Esophagus squamous epithelium (tissue), 5 donors: Measurements from ENCODE around the gene CCBE1. TPM values are rescaled to one million over a fixed set of nuclear protein-coding genes. Genes with fewer than 3 reads are reported as not detected.

Experiments
- DNase-seq: peaks from one replicate; lab custom pipeline; 2025; lab: John Stamatoyannopoulos, UW
- H3K27ac ChIP-seq, 4 donors: fragments of 200-600 bp; sonication (generic); one replicate each; pipeline ENCODE4 v1.5.1; 2016 to 2019; ENCODE audit warnings: mild to moderate bottlenecking in 1 of 4
- H3K27me3 ChIP-seq, 4 donors: fragments of 200-600 bp; sonication (generic); 1 replicate in 3 of 4; 2 replicates in 1 of 4; pipeline versions ENCODE4 v1.5.1 to v1.6.0; 2017 to 2021; ENCODE audit warnings: antibody characterized with exemption in 1 of 4
- H3K36me3 ChIP-seq, 3 donors: fragments of 200-600 bp; sonication (generic); one replicate each; pipeline ENCODE4 v1.5.1; 2016 to 2019
- H3K4me1 ChIP-seq, 3 donors: fragments of 200-600 bp; sonication (generic); one replicate each; pipeline ENCODE4 v1.5.1; 2017 to 2019
- H3K4me3 ChIP-seq, 4 donors: fragments of 200-600 bp; sonication (generic); 1 replicate in 3 of 4; 2 replicates in 1 of 4; pipeline ENCODE4 v1.5.1; 2016 to 2019; ENCODE audit warnings: mild to moderate bottlenecking in 2 of 4, moderate library complexity in 1 of 4
- H3K9me3 ChIP-seq, 3 donors: fragments of 200-600 bp; sonication (generic); one replicate each; pipeline ENCODE4 v1.5.1; 2016 to 2019
- POLR2A ChIP-seq, 4 donors: fragments of 450-650 bp; IDR thresholded peaks; one replicate each; pipeline ENCODE4 v1.6.1; 2017; ENCODE audit warnings: antibody characterized with exemption in 4 of 4, mild to moderate bottlenecking in 4 of 4, moderate library complexity in 3 of 4
- WGBS, 2 donors: methylation state at CpG; one replicate each; pipeline ENCODE4 v1.1.5; 2018; 5-methylcytosine and 5-hydroxymethylcytosine counted together
- intact Hi-C: fragments of 100-400 bp; cut with DNase I; formaldehyde crosslinking; loops from one replicate; pipeline ENCODE4 v1.15.0; 2022
- total RNA-seq, 4 donors: library from RNA; depleted of rRNA; stranded (reverse); fragments of >200 nt; gene quantifications; one replicate each; pipeline ENCODE4 v1.1.0, GENCODE V29; 2016
- TF ChIP-seq, protein P1 (sequence below), 6 experiments: fragments of 450-650 bp in 4 of 6; fragments of 200-600 bp in 2 of 6; sonication (generic) in 2 of 6; IDR thresholded peaks; one replicate each; pipeline ENCODE4 v1.5.1; 2016 to 2019; ENCODE audit warnings: antibody characterized with exemption in 6 of 6, mild to moderate bottlenecking in 4 of 6, moderate library complexity in 4 of 6
- donor health status: DM: yes; HTN: yes; CAD: no.

Gene CCBE1
- total RNA-seq, 4 donors from 2014 or later: 0.34 to 4.6 (median 1.3) TPM

DNA sequence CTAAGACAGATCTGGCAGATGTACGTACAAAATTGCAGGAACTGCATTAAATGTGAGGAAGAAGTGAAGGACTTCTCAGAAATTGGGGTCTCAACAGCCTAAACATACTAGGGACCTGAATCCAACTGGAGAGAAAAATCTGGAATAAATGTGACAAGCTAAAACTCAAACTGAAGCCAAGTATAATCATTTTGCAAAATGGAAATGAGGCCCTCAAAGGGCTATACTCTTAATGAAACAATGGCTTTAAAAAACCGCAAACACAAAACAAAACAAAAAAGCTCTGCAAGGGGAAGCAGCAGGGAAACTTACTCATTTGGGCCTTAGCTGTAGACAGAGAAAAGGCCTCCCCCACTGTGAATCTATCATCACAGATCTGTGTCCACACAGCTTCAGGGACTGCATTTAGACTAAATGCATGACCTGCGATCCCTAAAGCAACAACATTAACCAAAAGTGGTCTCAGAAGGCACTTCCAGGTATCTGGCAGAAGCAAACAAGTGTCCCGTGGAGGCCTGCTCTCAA is 63.2 kb downstream of the CCBE1 start:
- TF ChIP-seq, protein P1, sequence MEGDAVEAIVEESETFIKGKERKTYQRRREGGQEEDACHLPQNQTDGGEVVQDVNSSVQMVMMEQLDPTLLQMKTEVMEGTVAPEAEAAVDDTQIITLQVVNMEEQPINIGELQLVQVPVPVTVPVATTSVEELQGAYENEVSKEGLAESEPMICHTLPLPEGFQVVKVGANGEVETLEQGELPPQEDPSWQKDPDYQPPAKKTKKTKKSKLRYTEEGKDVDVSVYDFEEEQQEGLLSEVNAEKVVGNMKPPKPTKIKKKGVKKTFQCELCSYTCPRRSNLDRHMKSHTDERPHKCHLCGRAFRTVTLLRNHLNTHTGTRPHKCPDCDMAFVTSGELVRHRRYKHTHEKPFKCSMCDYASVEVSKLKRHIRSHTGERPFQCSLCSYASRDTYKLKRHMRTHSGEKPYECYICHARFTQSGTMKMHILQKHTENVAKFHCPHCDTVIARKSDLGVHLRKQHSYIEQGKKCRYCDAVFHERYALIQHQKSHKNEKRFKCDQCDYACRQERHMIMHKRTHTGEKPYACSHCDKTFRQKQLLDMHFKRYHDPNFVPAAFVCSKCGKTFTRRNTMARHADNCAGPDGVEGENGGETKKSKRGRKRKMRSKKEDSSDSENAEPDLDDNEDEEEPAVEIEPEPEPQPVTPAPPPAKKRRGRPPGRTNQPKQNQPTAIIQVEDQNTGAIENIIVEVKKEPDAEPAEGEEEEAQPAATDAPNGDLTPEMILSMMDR (IDR thresholded peaks at IDR 0.05): no peak
- TF ChIP-seq POLR2A (IDR thresholded peaks at IDR 0.05): no peak
- no peak overlapping the region for H3K4me3 ChIP-seq
- peaks cover 0 to 4% (median 0%) of the 10 kb centered on the region in 3 donors for H3K4me1 ChIP-seq
- peaks cover 0 to 5% (median 0%) of the 10 kb centered on the region in 4 donors for H3K27me3 ChIP-seq
- no peaks in the 10 kb centered on the region for H3K36me3 ChIP-seq
- intact Hi-C loops: no loop called here
- H3K9me3 ChIP-seq: no peaks in the 10 kb centered on the region
- 92 to 96% methylated on average over 4 of the region's 4 CpGs for WGBS, 2 donors
- DNase-seq: no peak
- H3K27ac ChIP-seq: no peak overlapping the region

DNA sequence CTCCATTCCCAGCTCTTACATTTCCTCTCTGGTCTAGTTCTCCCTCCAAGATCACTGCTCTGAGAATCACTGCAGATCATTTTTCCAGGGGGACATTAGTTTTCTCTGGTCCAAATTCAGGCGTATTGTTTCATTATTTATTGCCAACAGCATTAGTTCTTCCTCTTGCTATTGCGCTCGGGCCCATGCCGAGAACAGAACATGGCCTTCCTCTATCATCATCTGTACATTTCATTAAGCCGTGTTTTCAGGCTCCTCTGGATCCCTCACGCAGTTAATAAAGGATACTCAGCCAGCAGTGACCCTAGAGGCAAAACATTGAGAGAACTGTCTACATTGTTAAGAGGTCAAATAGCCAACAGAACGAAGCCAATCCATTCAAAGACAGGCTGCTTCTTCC is 63.9 kb downstream of the CCBE1 start:
- peaks cover 0 to 8% (median 0%) of the 10 kb centered on the region in 4 donors for H3K27me3 ChIP-seq
- TF ChIP-seq, protein P1 (IDR thresholded peaks at IDR 0.05): no peak
- TF ChIP-seq POLR2A (IDR thresholded peaks at IDR 0.05): no peak
- intact Hi-C loops: no loop called here
- 76 to 89% methylated on average over 7 of the region's 7 CpGs for WGBS, 2 donors
- H3K27ac ChIP-seq: no peak overlapping the region
- H3K4me1 ChIP-seq: peaks cover 0 to 4% (median 0%) of the 10 kb centered on the region in 3 donors
- H3K36me3 ChIP-seq: no peaks in the 10 kb centered on the region
- DNase-seq: no peak
- no peak overlapping the region for H3K4me3 ChIP-seq
- H3K9me3 ChIP-seq: no peaks in the 10 kb centered on the region

GRCh38 chr18:59631583-59632181 is 65.5 kb downstream of the CCBE1 start:
- Histone ChIP-seq H3K4me3 (no peak overlapping the region), H3K36me3 (no peaks in the 10 kb centered on the region), H3K27ac (no peak overlapping the region), H3K27me3 (peaks cover 0 to 8% (median 0%) of the 10 kb centered on the region in 4 donors), H3K9me3 (no peaks in the 10 kb centered on the region), H3K4me1 (peaks cover 0 to 4% (median 0%) of the 10 kb centered on the region in 3 donors)
- 47 to 86% methylated on average over 1 of the region's 1 CpG for WGBS, 2 donors
- no peak for DNase-seq
- intact Hi-C loops: no loop called here
- TF ChIP-seq POLR2A (IDR thresholded peaks at IDR 0.05): no peak
- TF ChIP-seq, protein P1 (IDR thresholded peaks at IDR 0.05): peak in 3 of 6 experiments; percentile 32 to 56 (median 50)

DNA sequence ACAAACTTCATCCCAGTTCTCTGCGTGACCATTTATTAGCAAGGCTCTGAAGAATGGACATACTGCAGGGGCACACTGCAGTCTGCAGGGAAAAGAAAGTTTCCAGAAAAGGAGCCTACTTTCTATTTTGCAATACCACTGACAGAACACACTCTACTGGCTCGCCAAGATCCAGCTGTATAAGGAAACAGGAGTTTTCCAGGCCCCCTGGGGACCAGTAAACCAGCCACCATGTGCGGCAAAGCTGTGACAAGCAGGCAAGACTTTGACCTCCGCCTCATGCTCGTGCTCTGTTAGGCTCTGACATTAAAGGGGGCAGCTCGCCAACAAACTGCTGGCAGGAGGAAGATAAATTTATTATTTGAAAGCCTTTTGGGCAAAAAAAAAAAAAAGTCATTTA is 67.3 kb downstream of the CCBE1 start:
- peaks cover 0 to 4% (median 0%) of the 10 kb centered on the region in 3 donors for H3K4me1 ChIP-seq
- no peak for DNase-seq
- H3K36me3 ChIP-seq: no peaks in the 10 kb centered on the region
- intact Hi-C loops: no loop called here
- no peak overlapping the region for H3K4me3 ChIP-seq
- H3K27me3 ChIP-seq: peaks cover 0 to 8% (median 0%) of the 10 kb centered on the region in 4 donors
- WGBS, 2 donors: 59% methylated on average over 6 of the region's 6 CpGs
- no peak overlapping the region for H3K27ac ChIP-seq
- TF ChIP-seq POLR2A (IDR thresholded peaks at IDR 0.05): no peak
- TF ChIP-seq, protein P1 (IDR thresholded peaks at IDR 0.05): no peak
- H3K9me3 ChIP-seq: no peaks in the 10 kb centered on the region

DNA sequence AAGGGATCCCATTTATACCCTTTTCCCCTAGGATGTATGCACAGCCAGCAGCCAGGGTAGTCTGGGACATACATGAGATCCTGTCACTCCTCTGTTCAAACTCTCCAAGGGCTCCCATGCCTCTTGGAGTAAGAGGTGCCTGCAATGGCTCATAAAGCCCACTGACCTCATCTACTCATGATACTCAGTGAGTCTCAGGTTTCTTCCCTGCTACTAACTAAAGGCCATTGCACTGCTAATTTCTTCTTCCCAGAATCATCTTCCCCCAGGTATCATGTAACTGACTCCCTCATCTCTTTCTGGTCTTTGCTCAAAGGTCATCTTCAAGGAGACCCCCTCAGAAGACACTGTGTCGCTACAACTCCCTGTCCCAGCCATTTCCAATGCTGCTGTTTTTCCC is 68.2 kb downstream of the CCBE1 start:
- peaks cover 0 to 8% (median 0%) of the 10 kb centered on the region in 4 donors for H3K27me3 ChIP-seq
- no peak for DNase-seq

More for the DNA sequence above, 68.2 kb downstream of the CCBE1 start:
- Histone ChIP-seq H3K9me3 (no peaks in the 10 kb centered on the region), H3K36me3 (no peaks in the 10 kb centered on the region), H3K4me1 (peaks cover 0 to 10% (median 0%) of the 10 kb centered on the region in 3 donors), H3K4me3 (no peak overlapping the region), H3K27ac (no peak overlapping the region)
- TF ChIP-seq, protein P1 (IDR thresholded peaks at IDR 0.05): no peak
- TF ChIP-seq POLR2A (IDR thresholded peaks at IDR 0.05): no peak
- 87 to 95% methylated on average over 1 of the region's 1 CpG for WGBS, 2 donors
- intact Hi-C loops: no loop called here
